Measurements from ENCODE around the gene PSORS1C2.

PSORS1C2 gene

GRCh38 chr6:31091680-31092079, 47.2 kb downstream of the PSORS1C2 start:
- ChIA-PET POLR2A (interaction anchor here (1.5 kb wide), 1 partner anchor 178 kb away, joined by 3 read pairs; the partner anchor contains the start of gene VARS2), CTCF (no interaction called here)
- no peak for TF ChIP-seq ELF4 (IDR thresholded peaks at IDR 0.05)
- TF ChIP-seq SP1 (IDR thresholded peaks at IDR 0.05): no peak
- no peak for TF ChIP-seq LEF1 (IDR thresholded peaks at IDR 0.05; ENCODE audit: borderline replicate concordance)
- no peak for TF ChIP-seq L3MBTL2 (conservative IDR thresholded peaks at IDR 0.05)
- no peak for TF ChIP-seq NFRKB (IDR thresholded peaks at IDR 0.05)
- TF ChIP-seq CTBP1 (IDR thresholded peaks at IDR 0.05; ENCODE audit: borderline replicate concordance): no peak
- TF ChIP-seq HDGF (IDR thresholded peaks at IDR 0.05; ENCODE audit: borderline replicate concordance): no peak
- TF ChIP-seq FOXK2 (IDR thresholded peaks at IDR 0.05): no peak
- no peak for TF ChIP-seq SUZ12 (IDR thresholded peaks at IDR 0.05)
- no peak for TF ChIP-seq FOXA1 (IDR thresholded peaks at IDR 0.05)
- TF ChIP-seq TARDBP (IDR thresholded peaks at IDR 0.05): no peak
- TF ChIP-seq FOXM1 (IDR thresholded peaks at IDR 0.05; ENCODE audit: borderline replicate concordance): no peak
- no peak for TF ChIP-seq ZNF384 (IDR thresholded peaks at IDR 0.05)
- TF ChIP-seq ARNT (IDR thresholded peaks at IDR 0.05): no peak
- no peak for TF ChIP-seq PKNOX1 (IDR thresholded peaks at IDR 0.05)
- TF ChIP-seq BHLHE40 (IDR thresholded peaks at IDR 0.05; ENCODE audit: borderline replicate concordance): no peak
- DNase-seq (ENCODE audit: extremely low spot score): no peak

- TF ChIP-seq ZNF384 (IDR thresholded peaks at IDR 0.05) (no peak), FOXM1 (IDR thresholded peaks at IDR 0.05; ENCODE audit: borderline replicate concordance) (no peak)
- no peak for DNase-seq (ENCODE audit: extremely low spot score)
- POLR2A ChIA-PET: interaction anchor here (1.5 kb wide), 1 partner anchor 177 kb away, joined by 3 read pairs; the partner anchor contains the start of gene VARS2
- CTCF ChIA-PET: no interaction called here
These were observed 47.9 kb downstream of the PSORS1C2 start for GRCh38 chr6:31090973-31091364.

GRCh38 chr6:31090275-31090972, 48.4 kb downstream of the PSORS1C2 start:
- ChIA-PET CTCF (interaction anchor here (0.6 kb wide), 1 partner anchor 264 kb away, joined by 5 read pairs; no protein-coding TSS in a partner anchor), POLR2A (interaction anchor here (1.5 kb wide), 1 partner anchor 176 kb away, joined by 3 read pairs; the partner anchor contains the start of gene VARS2)
- TF ChIP-seq PKNOX1 (IDR thresholded peaks at IDR 0.05): peak; percentile 43; the same call in 1 of the 2 replicates
- TF ChIP-seq L3MBTL2 (conservative IDR thresholded peaks at IDR 0.05): no peak
- no peak for TF ChIP-seq TARDBP (IDR thresholded peaks at IDR 0.05)
- DNase-seq (ENCODE audit: extremely low spot score): no peak
